Fibroblast of villous mesenchyme (primary cell): ENCODE measurements around the gene MAOA. TPM values are rescaled to one million over a fixed set of nuclear protein-coding genes. Genes with fewer than 3 reads are reported as not detected.

Experiments
- DNase-seq: peaks from one replicate; pipeline ENCODE4 v3.0.0-alpha.2; 2010; ENCODE audit warnings: low read depth
- H3K4me3 ChIP-seq: 2 replicates; pipeline ENCODE4 v1.5.1; 2011; ENCODE audit warnings: low read depth, mild to moderate bottlenecking, low read length
- CTCF ChIP-seq: IDR thresholded peaks from 2 replicates; pipeline ENCODE4 v1.5.1; 2012; ENCODE audit warnings: low read depth, mild to moderate bottlenecking, low read length; ENCODE audit not compliant: insufficient read depth
- total RNA-seq: library from RNA; depleted of rRNA; stranded (reverse); fragments of >200 nt; gene quantifications from 2 replicates; pipeline ENCODE4 v1.2.3, GENCODE V29; 2012

The MAOA gene
- total RNA-seq, 1 donor: 7.8 TPM

- TF ChIP-seq CTCF: no peak
- DNase-seq: no peak
- H3K4me3 ChIP-seq: no peak overlapping the region
Measured at GRCh38 chrX:43629229-43629628, 26.9 kb upstream of the MAOA start.

- no peak for TF ChIP-seq CTCF
- no peak overlapping the region for H3K4me3 ChIP-seq
- no peak for DNase-seq
Measured at GRCh38 chrX:43631841-43632240, 24.3 kb upstream of the MAOA start.

DNA sequence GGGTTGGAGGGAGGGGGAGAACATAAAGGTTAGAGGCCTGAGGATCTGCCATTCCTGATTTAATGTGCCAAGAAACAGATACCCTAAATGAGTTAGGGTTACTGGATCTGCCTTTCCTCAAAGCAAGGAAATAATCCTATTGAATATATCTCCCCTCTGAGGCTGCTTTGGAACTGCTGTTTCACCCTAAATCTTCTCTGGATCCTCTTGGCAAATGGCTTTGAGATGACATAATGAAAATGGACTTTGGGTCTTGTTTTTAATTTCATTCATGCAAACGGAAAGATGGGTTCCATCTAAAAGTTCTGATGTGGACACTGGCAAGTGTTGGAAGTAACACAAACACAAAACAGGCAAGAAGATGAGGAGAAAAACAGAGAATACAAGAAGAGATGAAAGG lies 23.0 kb upstream of the MAOA start:
- TF ChIP-seq CTCF: no peak
- no peak for DNase-seq
- H3K4me3 ChIP-seq: no peak overlapping the region

- no peak for TF ChIP-seq CTCF
- DNase-seq: no peak
- no peak overlapping the region for H3K4me3 ChIP-seq
Measured at GRCh38 chrX:43633757-43634156, 22.3 kb upstream of the MAOA start.

GRCh38 chrX:43640482-43640881 lies 15.6 kb upstream of the MAOA start:
- no peak for DNase-seq
- TF ChIP-seq CTCF: no peak
- H3K4me3 ChIP-seq: no peak overlapping the region

GRCh38 chrX:43641691-43642090 lies 14.4 kb upstream of the MAOA start:
- TF ChIP-seq CTCF: no peak
- no peak overlapping the region for H3K4me3 ChIP-seq
- no peak for DNase-seq

- DNase-seq: no peak
- TF ChIP-seq CTCF: no peak
- H3K4me3 ChIP-seq: no peak overlapping the region
Measured at GRCh38 chrX:43643201-43643600, 12.9 kb upstream of the MAOA start.
